ACHN (cell line): ENCODE measurements around the gene DUSP18.
"Not testable (repeated sequence)": the region's sequence is repeated elsewhere in the genome, so short reads cannot be mapped to it uniquely, and the experiment has no call there.

Experiments used
- DNase-seq: peaks from one replicate; pipeline ENCODE4 v3.0.0-alpha.2; 2015
- in situ Hi-C: cut with HindIII; loops from 2 replicates; pipeline ENCODE4 v1.10.0; 2017; ENCODE audit warnings: low sequenced_read_pairs, low pct_ligation_motif_present, low pct_unique_long_range_greater_than_20kb

Gene DUSP18

DNA sequence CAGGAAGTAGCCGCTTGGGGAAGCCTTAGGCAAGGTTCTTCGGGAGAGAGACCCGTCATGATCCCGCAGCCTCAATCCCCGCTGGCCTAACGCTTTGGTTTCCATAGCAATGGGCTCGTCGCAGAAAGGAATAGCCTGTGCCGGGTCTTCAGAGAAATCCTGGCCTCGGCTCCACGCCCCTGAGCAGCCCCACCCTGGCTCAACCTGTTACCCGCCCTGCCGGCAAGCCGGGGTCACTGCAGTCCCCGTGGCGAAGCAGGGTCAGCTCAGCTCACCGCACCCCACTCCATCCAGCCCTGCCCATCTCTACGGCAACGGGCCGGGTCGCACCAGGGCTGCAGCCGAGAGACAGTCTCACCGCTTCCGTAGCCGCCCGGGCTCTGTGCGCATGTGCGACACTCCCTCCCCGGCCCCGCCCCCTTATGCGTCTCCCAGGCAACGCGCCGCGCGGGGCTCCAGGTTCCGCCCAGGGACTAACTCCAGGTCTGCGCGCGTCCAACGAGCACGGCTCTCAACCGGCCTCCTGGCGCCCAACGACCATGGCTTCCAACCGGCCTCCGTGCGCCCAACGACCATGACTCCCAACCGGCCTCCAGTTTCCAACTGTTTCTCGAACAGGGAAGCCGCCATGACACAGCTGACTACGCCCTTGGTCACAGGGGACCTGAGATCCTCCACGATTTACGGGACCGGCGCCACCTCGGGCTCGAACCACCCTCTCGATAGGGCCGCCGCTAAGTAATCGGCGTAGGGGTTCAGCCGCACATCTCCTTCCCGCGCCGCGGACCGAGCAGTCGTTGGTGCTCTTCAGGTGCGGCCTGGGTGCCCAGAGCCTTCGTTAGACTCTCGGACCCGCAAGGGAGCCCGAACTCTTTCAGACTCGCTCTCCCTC, at the start of gene DUSP18:
TSS of gene DUSP18 (minus strand) at position 382 of the 892 bp plus-strand sequence. CDS start 3,872 bp downstream, outside the sequence.
- in situ Hi-C loops, result no loop called here
- peak; percentile 87 for DNase-seq

DNA sequence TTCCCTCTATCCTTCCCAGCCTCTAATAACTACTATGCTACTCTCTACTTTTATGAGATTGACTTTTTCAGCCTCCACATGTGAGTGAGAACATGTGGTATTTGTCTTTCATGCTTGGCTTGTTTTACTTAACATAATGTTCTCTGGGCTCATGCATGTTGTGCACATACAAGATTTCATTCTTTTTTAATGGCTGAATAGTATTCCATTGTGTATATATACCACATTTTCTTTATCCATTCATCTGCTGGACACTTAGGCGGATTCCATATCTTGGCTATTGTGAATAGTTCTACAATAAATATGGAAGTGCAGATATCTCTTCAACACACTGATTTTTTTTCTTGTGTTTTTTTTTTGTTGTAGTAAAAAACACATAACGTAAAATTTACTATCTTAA, 46.4 kb upstream of the DUSP18 start:
- no peak for DNase-seq
- in situ Hi-C loops, result no loop called here

DNA sequence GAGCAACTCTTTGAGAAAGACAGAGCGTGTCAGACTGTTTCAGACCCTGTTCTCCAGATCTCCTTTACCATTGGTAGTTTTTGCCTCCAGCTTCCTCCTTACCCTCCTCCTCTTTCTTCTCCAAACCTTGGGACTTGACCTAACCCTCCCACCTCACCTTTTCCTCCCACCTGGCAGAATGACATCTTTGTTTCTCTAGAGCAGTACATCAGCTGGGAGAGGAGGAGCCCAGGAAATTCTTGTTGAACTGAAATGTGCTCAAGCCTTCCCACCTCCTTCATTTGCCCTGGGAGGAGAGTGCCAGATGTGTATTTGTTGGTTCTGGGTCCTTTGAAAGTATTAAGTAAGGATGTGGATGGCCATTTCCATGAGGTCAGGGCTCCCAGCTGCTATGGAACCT, 44.4 kb upstream of the DUSP18 start:
- DNase-seq, result no peak
- in situ Hi-C loops, result no loop called here

DNA sequence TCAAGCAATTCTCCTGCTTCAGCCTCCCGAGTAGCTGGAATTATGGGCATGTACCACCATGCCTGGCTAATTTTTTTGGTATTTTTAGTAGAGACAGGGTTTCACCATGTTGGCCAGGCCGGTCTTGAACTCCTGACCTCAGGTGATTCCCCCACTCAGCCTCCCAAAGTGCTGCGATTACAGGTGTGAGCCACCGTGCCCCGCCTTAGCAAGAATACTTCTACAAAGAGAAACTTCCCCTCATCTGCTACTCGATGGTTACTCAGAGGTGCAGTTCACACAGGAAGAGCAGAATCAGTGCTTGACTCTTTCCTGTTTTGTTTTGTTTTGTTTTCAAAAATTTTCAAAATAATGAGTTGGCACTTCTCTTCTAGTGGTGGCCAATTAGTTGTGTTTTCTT, 42.3 kb upstream of the DUSP18 start:
- DNase-seq, in situ Hi-C loops: not testable (repeated sequence)

DNA sequence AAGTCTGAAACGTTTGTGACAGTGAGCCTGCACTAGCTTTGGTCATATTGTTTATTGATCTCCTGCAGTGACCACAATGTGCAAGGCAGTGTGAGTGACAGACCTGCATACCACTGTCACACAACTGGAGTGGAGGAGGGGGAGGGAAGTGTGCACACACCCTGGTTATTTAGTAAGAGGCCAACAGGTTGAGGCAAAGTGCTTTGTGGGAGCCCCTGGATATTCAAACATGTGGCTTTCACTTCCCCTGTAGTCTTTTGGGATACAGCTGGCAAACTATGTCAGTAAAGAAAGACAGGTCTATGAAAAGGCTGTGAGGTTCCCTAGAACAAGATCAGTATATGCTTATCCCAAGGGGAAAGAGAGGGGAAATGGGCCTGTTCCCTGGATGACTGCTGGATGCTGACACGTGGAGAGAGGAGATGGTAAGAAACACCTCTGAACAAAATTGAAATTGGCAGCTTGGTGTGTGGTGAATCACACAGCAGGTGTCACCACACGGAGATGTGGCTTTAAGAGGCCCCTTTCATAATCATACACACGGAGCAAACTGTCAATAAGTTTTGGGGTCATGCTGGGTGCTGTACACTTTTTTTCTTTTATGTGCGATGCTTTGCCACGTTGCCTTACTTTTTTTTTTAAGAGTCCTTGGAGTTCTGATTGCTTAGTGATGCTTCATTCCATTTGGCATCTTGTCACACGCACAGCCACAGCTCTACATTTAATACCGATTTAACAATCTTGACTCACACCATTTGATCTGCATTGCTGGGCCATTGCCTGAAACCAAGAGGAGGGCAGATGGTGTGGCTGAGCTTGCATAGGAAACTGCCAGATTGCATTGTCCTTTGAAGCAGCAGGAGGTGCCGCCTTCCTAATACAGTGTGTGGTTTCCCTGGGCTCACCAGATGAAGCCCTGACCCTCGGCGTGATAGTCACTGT, 38.3 kb upstream of the DUSP18 start:
- in situ Hi-C loops, result no loop called here
- DNase-seq, result no peak

- in situ Hi-C loops, result no loop called here
- no peak for DNase-seq
Observed at GRCh38 chr22:30704978-30705377, 37.3 kb upstream of the DUSP18 start.

GRCh38 chr22:30702856-30703255, 35.2 kb upstream of the DUSP18 start:
- in situ Hi-C loops, result no loop called here
- DNase-seq, result no peak

- DNase-seq, result no peak
- in situ Hi-C loops, result no loop called here
Observed at GRCh38 chr22:30701872-30702271, 34.2 kb upstream of the DUSP18 start.

- no peak for DNase-seq
- in situ Hi-C loops, result no loop called here
Observed at GRCh38 chr22:30697975-30698374, 30.3 kb upstream of the DUSP18 start.

DNA sequence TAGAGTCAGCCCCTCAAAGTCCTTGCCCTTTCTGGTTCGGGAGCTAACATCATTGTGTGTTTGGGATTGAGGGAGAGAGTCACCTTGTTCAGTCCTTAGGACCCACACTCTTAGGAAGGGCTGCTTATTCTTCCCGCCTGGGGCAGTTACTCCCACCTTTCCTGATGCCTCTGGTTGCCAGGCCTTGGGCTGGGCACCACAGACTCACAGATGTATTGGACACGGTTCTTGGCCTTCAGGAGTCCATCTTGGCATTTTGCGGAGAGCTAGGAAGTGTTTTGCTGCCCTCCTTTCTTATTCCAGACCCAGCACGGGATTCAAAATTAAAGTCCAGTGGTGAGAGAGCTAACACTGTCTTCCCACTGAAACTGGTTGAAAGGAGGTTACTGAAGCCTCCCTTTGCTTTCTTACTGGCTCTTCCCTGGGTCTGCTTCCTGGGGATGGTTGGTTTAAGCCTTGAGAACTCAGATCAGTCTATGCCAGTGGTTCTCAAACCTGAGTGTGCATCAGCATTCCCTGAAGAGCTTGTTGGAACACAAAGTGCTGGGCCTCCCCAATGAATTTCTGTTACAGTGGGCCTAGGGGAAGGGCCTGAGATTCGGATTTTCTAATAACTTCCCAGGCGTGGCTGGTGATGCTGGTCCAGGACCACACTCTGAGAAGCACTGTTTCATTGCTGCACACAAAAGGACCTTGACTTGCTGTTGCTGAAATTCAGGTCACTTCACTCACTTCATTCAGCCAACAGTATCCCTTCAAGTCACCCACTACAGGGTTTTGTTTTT, 28.4 kb upstream of the DUSP18 start:
- DNase-seq, result no peak
- in situ Hi-C loops, result no loop called here

DNA sequence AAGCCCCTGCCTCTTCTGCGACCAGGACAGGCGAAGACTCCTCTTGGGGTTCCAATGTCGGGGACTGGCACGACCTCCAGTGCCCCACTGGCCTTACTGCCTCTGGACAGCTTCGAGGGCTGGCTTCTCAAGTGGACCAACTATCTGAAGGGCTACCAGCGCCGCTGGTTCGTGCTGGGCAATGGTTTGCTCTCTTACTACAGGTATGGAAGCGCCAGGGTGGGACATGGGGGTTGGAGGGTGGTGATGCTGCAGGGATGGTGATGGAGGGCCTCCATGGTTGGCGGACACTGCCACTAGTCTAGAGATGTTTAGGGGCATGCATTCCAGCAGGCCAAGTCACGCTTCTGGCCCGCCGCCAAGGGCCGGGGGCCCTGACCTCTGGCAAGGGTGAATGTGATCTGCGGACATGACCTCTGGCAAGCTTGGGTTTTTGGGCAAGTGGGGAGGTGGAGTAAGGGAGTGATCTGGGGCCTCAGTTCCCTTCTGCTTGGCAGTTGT, 27.7 kb upstream of the DUSP18 start:
- in situ Hi-C loops, result no loop called here
- no peak for DNase-seq

GRCh38 chr22:30694640-30695350, 27.1 kb upstream of the DUSP18 start, which contains the start of gene OSBP2:
Gene OSBP2, plus strand, starts transcription at chr22:30694874. Its CDS starts 36 bp downstream, at chr22:30694910.
- peak; percentile 2 for DNase-seq
- in situ Hi-C loops, result no loop called here

DNA sequence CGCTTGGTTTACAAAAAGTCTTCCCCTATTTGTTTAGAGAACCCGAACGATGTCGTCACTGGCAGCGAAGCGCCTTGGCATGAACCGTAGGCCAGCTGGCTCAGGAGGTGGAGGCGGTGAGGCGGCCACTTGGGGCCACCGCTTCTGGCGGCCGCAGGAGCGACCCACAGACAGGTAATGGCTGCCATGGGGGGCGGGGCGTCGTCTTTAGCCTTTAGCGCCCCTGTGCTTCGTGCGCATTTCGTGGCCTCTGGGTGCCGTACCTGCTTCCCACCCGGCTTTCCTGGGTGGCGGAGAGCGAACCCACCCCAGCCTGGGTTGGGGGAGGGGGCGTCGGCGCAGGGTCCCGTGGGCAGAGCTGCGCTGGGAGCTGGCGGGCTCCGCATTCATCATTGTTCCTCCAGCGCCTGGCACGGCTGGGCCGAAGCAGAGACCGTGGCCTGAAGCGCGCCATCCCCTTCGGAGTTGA, 26.5 kb upstream of the DUSP18 start:
- in situ Hi-C loops, result no loop called here
- peak; percentile 14 for DNase-seq

GRCh38 chr22:30691204-30691603, 23.5 kb upstream of the DUSP18 start:
- in situ Hi-C loops, result no loop called here
- no peak for DNase-seq

- in situ Hi-C loops, result no loop called here
- DNase-seq, result no peak
Observed at GRCh38 chr22:30689622-30690021, 21.9 kb upstream of the DUSP18 start.

DNA sequence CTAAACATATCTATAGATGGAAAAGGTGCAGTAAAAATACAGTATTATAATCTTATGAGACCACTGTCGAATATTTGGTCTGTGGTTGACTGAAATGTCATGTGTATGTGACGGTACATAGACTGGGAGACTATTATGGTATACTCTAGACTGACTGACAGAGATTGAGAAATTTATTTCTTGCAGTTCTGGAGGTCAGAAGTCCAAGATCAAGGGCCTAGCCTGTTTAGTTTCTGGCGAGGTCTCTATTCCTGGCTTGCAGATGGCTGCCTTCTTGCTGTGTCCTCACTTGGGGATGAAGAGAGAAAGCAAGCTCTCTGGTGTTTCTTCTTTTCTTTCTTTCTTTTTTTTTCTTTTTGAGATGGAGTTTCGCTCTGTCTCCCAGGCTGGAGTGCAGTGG, 19.7 kb upstream of the DUSP18 start:
- DNase-seq, result no peak
- in situ Hi-C loops, result no loop called here

GRCh38 chr22:30685178-30685577, 17.5 kb upstream of the DUSP18 start:
- in situ Hi-C loops, result no loop called here

DNA sequence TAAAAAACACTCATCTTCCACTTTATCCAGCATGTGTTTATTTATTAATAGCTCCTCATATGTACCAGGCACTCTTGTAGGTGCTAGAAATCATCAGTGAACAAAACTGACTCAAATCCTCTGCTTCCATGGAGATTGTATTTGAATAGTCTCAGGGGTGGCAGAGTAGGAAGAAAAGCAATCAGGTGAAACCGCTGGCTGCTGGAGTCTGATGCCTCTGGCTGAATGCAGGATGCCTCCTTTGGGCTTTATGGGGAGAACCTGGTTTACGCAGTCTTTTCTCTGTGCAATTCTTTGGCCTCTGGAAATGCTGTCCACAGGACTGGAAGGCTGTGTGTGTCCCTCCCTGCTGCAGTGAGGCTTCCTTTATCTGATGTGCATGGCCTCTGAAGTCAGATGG, 14.2 kb upstream of the DUSP18 start:
- DNase-seq, result no peak
- in situ Hi-C loops, result no loop called here

More at GRCh38 chr22:30685178-30685577, 17.5 kb upstream of the DUSP18 start:
- DNase-seq, result no peak
